SK-N-SH (cell line): Measurements from ENCODE around the gene NCLN. TPM values are rescaled to one million over a fixed set of nuclear protein-coding genes. Genes with fewer than 3 reads are reported as not detected.

Source experiments
- CTCF ChIA-PET: fragments of 300-600, 350-600 bp; formaldehyde crosslinking; extraction: SDS; loops from one replicate; lab custom pipeline; 2021; lab: Yijun Ruan, JAX
- POLR2A ChIA-PET: fragments of 350-600 bp; sonication (Branson Sonifier 250); formaldehyde crosslinking; extraction: SDS; loops from one replicate; lab custom pipeline; 2020; ENCODE audit warnings: antibody characterized with exemption, inconsistent platforms; lab: Yijun Ruan, JAX
- DNase-seq: peaks from one replicate; pipeline ENCODE4 v3.0.0; 2012
- H2AFZ ChIP-seq: fragments of 200-600 bp; sonication (generic); 2 replicates; pipeline ENCODE4 v1.8.1; 2016; ENCODE audit warnings: antibody characterized with exemption, mild to moderate bottlenecking, low read depth
- H3F3A ChIP-seq: fragments of 200-600 bp; sonication (generic); replicated peaks from 2 replicates; pipeline ENCODE3; 2016; ENCODE audit warnings: antibody characterized with exemption, mild to moderate bottlenecking; ENCODE audit not compliant: insufficient read depth
- H3K27ac ChIP-seq, 2 experiments: fragments of 200-500 bp in 1 of 2; fragments of 200-600 bp in 1 of 2; sonication (Bioruptor generic) in 1 of 2; sonication (generic), shearing (Covaris generic) in 1 of 2; 2 replicates each; pipeline versions ENCODE4 v1.5.1 to v1.6.1; 2014 to 2016; ENCODE audit warnings: low read depth in 2 of 2, inconsistent platforms in 1 of 2, low read length in 1 of 2, mild to moderate bottlenecking in 1 of 2, mixed read lengths in 1 of 2
- H3K27me3 ChIP-seq: fragments of 200-600 bp; sonication (generic), shearing (Covaris generic); 2 replicates; pipeline ENCODE4 v1.6.1; 2016; ENCODE audit warnings: mixed run types; ENCODE audit not compliant: insufficient read depth
- H3K36me3 ChIP-seq, 2 experiments: fragments of 200-500 bp in 1 of 2; fragments of 200-600 bp in 1 of 2; sonication (Bioruptor generic) in 1 of 2; sonication (generic) in 1 of 2; replicated peaks in 1 of 2; 2 replicates each; pipeline versions ENCODE3 to v1.5.1; 2014 to 2016; ENCODE audit warnings: low read length in 1 of 2, mild to moderate bottlenecking in 1 of 2; ENCODE audit not compliant: insufficient read depth in 2 of 2, control insufficient read depth in 1 of 2
- H3K4me1 ChIP-seq, 2 experiments: fragments of 200-500 bp in 1 of 2; fragments of 200-600 bp in 1 of 2; sonication (Bioruptor generic) in 1 of 2; sonication (generic), shearing (Covaris generic) in 1 of 2; 2 replicates each; pipeline versions ENCODE4 v1.5.1 to v1.6.1; 2014 to 2016; ENCODE audit warnings: low read depth in 1 of 2, low read length in 1 of 2, mixed run types in 1 of 2; ENCODE audit not compliant: insufficient read depth in 2 of 2, control insufficient read depth in 1 of 2
- H3K4me2 ChIP-seq: fragments of 200-600 bp; sonication (generic), shearing (Covaris generic); 2 replicates; pipeline ENCODE4 v1.6.1; 2017; ENCODE audit warnings: mixed run types
- H3K4me3 ChIP-seq, 2 experiments: fragments of 200-500 bp in 1 of 2; fragments of 200-600 bp in 1 of 2; sonication (Bioruptor generic) in 1 of 2; sonication (generic), shearing (Covaris generic) in 1 of 2; 2 replicates each; pipeline versions ENCODE4 v1.5.1 to v1.8.1; 2014 to 2016; ENCODE audit warnings: low read depth in 2 of 2, inconsistent platforms in 1 of 2, low read length in 1 of 2, mild to moderate bottlenecking in 1 of 2, mixed read lengths in 1 of 2, moderate library complexity in 1 of 2
- H3K79me2 ChIP-seq: fragments of 200-600 bp; sonication (generic); 2 replicates; pipeline ENCODE4 v1.8.1; 2017; ENCODE audit warnings: mild to moderate bottlenecking; ENCODE audit not compliant: insufficient read depth
- H3K9ac ChIP-seq: fragments of 200-600 bp; sonication (generic); 2 replicates; pipeline ENCODE4 v1.6.1; 2017; ENCODE audit warnings: mixed run types
- H3K9me2 ChIP-seq: fragments of 200-600 bp; sonication (generic); 2 replicates; pipeline ENCODE4 v1.6.1; 2017; ENCODE audit warnings: mixed run types
- H3K9me3 ChIP-seq: fragments of 200-600 bp; sonication (generic); 2 replicates; pipeline ENCODE4 v1.6.1; 2017; ENCODE audit warnings: mixed run types, mild to moderate bottlenecking, moderate library complexity
- H4K20me1 ChIP-seq: fragments of 200-600 bp; sonication (generic); 2 replicates; pipeline ENCODE4 v1.6.1; 2017; ENCODE audit warnings: mild to moderate bottlenecking, mixed run types; ENCODE audit not compliant: insufficient read depth
- EP300 ChIP-seq, 2 experiments: IDR thresholded peaks; 2 replicates each; pipeline versions ENCODE4 v1.4.0 to v1.6.1; 2012; ENCODE audit warnings: borderline replicate concordance in 1 of 2, low read depth in 1 of 2, low read length in 1 of 2
- GABPA ChIP-seq: IDR thresholded peaks from 2 replicates; pipeline ENCODE4 v1.4.0; 2012; ENCODE audit warnings: low read depth, mild to moderate bottlenecking
- GATA2 ChIP-seq: sonication (generic); formaldehyde crosslinking; IDR thresholded peaks from 2 replicates; pipeline ENCODE4 v1.5.0; 2020; ENCODE audit warnings: mild to moderate bottlenecking, missing genetic modification reagents
- JUND ChIP-seq: IDR thresholded peaks from 2 replicates; pipeline ENCODE4 v1.4.0; 2012
- MXI1 ChIP-seq: IDR thresholded peaks from 2 replicates; pipeline ENCODE4 v1.6.1; 2012; ENCODE audit warnings: mild to moderate bottlenecking, low read depth, low read length, improper control_type of control experiment
- NFIC ChIP-seq: IDR thresholded peaks from 2 replicates; pipeline ENCODE4 v1.4.0; 2012; ENCODE audit warnings: borderline replicate concordance
- POLR2AphosphoS5 ChIP-seq: IDR thresholded peaks from 2 replicates; pipeline ENCODE4 v1.6.1; 2012; ENCODE audit warnings: low read depth, low read length
- RCOR1 ChIP-seq: fragments of 150-350 bp; IDR thresholded peaks from 2 replicates; pipeline ENCODE4 v1.6.1; 2017; ENCODE audit warnings: antibody characterized with exemption, low read length
- RFX5 ChIP-seq: IDR thresholded peaks from 2 replicates; pipeline ENCODE4 v1.6.1; 2012; ENCODE audit warnings: mild to moderate bottlenecking, improper control_type of control experiment, low read length
- RXRA ChIP-seq: IDR thresholded peaks from 2 replicates; pipeline ENCODE4 v1.4.0; 2012; ENCODE audit warnings: low read depth, mild to moderate bottlenecking, borderline replicate concordance
- SIN3A ChIP-seq: IDR thresholded peaks from 2 replicates; pipeline ENCODE4 v1.6.1; 2012; ENCODE audit warnings: low read depth, mild to moderate bottlenecking, low read length, moderate library complexity, borderline replicate concordance
- TAF1 ChIP-seq: IDR thresholded peaks from 2 replicates; pipeline ENCODE4 v1.6.1; 2012; ENCODE audit warnings: low read depth, mild to moderate bottlenecking, low read length, moderate library complexity, borderline replicate concordance
- TEAD4 ChIP-seq: IDR thresholded peaks from 2 replicates; pipeline ENCODE4 v1.4.0; 2012; ENCODE audit warnings: mild to moderate bottlenecking, borderline replicate concordance; ENCODE audit not compliant: insufficient read depth
- WGBS: methylation state at CpG from one replicate; pipeline ENCODE4 v1.1.6; 2017; ENCODE audit warnings: low lambda C conversion rate; 5-methylcytosine and 5-hydroxymethylcytosine counted together
- polyA plus RNA-seq, 3 experiments: library from polyadenylated mRNA; depleted of rRNA; stranded (reverse); fragments of >200 nt; gene quantifications; 2 replicates each; pipeline ENCODE4 v1.2.3, GENCODE V29; 2012
- TF ChIP-seq, protein P1 (sequence below): IDR thresholded peaks from 2 replicates; pipeline ENCODE4 v1.6.1; 2012; ENCODE audit warnings: mild to moderate bottlenecking, low read depth, low read length, moderate library complexity
- TF ChIP-seq, protein P2 (sequence below): fragments of 150-350 bp; IDR thresholded peaks from 2 replicates; pipeline ENCODE4 v1.6.1; 2017; ENCODE audit warnings: antibody characterized with exemption, low read length, low read depth, borderline replicate concordance
- TF ChIP-seq, protein P3 (sequence below): fragments of 150-350 bp; IDR thresholded peaks from 2 replicates; pipeline ENCODE4 v1.6.1; 2016; ENCODE audit warnings: mild to moderate bottlenecking, low read depth, low read length
- TF ChIP-seq, protein P4 (sequence below): fragments of 200-600 bp; sonication (generic); IDR thresholded peaks from 2 replicates; pipeline ENCODE4 v1.6.1; 2017; ENCODE audit warnings: antibody characterized with exemption, mild to moderate bottlenecking, moderate library complexity

Gene NCLN
- polyA plus RNA-seq, 1 of the 3 experiments (the other 2 are of a cell fraction): 69.0 TPM

DNA sequence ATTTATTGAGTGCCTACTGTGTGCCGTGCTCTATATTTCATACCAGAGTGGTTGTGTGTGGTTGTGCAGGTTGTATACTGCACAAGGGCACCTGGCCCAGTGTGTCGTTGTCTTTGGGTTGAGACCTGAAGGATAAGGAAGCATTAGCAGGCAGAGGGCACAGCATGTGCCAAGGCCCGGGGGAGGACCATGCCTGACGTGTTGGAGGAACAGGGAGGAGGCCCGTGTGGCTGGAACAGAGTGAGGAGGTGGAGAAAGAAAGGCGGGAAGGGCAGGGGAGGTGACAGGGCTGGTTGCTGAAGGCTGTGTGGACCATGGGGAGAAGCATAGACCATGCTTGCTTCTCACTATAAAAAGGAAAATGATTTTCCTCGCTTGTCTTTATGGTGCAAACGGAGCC is 65.5 kb downstream of the NCLN start:
- no peak overlapping the region for H2AFZ ChIP-seq
- no peaks in the 10 kb centered on the region for H3K36me3 ChIP-seq
- H3K9me3 ChIP-seq: no peaks in the 10 kb centered on the region
- ChIA-PET POLR2A (no interaction called here), CTCF (interaction anchor here (1.1 to 2.0 kb wide), 4 partner anchors 12 to 26 kb away, joined by 3 to 5 read pairs (median 4); partner anchors contain the start of gene CELF5)
- no peaks in the 10 kb centered on the region for H3K4me1 ChIP-seq
- H3K27me3 ChIP-seq: peaks cover 6% of the 10 kb centered on the region; the same call in 1 of the 2 replicates
- no peak overlapping the region for H3K4me3 ChIP-seq
- H3K27ac ChIP-seq: no peak overlapping the region
- no peaks in the 10 kb centered on the region for H3K9me2 ChIP-seq
- H3K79me2 ChIP-seq: no peaks in the 10 kb centered on the region
- 69% methylated on average over 8 of the region's 8 CpGs for whole genome bisulfite sequencing
- no peaks in the 10 kb centered on the region for H3F3A ChIP-seq
- H4K20me1 ChIP-seq: no peaks in the 10 kb centered on the region
- no peak for TF ChIP-seq EP300 (IDR thresholded peaks at IDR 0.05; ENCODE audit: borderline replicate concordance in 1 of 2, low read depth in 1 of 2, low read length in 1 of 2)
- no peak for TF ChIP-seq NFIC
- TF ChIP-seq POLR2AphosphoS5: no peak
- no peak for TF ChIP-seq MXI1
- TF ChIP-seq GABPA: no peak
- TF ChIP-seq RCOR1: no peak
- no peak for TF ChIP-seq RXRA
- TF ChIP-seq GATA2 (CRISPR knock-in tag): no peak
- no peak for TF ChIP-seq JUND
- TF ChIP-seq, protein P1, sequence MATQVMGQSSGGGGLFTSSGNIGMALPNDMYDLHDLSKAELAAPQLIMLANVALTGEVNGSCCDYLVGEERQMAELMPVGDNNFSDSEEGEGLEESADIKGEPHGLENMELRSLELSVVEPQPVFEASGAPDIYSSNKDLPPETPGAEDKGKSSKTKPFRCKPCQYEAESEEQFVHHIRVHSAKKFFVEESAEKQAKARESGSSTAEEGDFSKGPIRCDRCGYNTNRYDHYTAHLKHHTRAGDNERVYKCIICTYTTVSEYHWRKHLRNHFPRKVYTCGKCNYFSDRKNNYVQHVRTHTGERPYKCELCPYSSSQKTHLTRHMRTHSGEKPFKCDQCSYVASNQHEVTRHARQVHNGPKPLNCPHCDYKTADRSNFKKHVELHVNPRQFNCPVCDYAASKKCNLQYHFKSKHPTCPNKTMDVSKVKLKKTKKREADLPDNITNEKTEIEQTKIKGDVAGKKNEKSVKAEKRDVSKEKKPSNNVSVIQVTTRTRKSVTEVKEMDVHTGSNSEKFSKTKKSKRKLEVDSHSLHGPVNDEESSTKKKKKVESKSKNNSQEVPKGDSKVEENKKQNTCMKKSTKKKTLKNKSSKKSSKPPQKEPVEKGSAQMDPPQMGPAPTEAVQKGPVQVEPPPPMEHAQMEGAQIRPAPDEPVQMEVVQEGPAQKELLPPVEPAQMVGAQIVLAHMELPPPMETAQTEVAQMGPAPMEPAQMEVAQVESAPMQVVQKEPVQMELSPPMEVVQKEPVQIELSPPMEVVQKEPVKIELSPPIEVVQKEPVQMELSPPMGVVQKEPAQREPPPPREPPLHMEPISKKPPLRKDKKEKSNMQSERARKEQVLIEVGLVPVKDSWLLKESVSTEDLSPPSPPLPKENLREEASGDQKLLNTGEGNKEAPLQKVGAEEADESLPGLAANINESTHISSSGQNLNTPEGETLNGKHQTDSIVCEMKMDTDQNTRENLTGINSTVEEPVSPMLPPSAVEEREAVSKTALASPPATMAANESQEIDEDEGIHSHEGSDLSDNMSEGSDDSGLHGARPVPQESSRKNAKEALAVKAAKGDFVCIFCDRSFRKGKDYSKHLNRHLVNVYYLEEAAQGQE: no peak
- no peak for TF ChIP-seq TAF1
- TF ChIP-seq, protein P2, sequence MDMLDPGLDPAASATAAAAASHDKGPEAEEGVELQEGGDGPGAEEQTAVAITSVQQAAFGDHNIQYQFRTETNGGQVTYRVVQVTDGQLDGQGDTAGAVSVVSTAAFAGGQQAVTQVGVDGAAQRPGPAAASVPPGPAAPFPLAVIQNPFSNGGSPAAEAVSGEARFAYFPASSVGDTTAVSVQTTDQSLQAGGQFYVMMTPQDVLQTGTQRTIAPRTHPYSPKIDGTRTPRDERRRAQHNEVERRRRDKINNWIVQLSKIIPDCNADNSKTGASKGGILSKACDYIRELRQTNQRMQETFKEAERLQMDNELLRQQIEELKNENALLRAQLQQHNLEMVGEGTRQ: no peak
- TF ChIP-seq, protein P3, sequence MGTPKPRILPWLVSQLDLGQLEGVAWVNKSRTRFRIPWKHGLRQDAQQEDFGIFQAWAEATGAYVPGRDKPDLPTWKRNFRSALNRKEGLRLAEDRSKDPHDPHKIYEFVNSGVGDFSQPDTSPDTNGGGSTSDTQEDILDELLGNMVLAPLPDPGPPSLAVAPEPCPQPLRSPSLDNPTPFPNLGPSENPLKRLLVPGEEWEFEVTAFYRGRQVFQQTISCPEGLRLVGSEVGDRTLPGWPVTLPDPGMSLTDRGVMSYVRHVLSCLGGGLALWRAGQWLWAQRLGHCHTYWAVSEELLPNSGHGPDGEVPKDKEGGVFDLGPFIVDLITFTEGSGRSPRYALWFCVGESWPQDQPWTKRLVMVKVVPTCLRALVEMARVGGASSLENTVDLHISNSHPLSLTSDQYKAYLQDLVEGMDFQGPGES: no peak
- no peak for TF ChIP-seq TEAD4
- TF ChIP-seq SIN3A: no peak
- TF ChIP-seq RFX5: no peak
- TF ChIP-seq, protein P4, sequence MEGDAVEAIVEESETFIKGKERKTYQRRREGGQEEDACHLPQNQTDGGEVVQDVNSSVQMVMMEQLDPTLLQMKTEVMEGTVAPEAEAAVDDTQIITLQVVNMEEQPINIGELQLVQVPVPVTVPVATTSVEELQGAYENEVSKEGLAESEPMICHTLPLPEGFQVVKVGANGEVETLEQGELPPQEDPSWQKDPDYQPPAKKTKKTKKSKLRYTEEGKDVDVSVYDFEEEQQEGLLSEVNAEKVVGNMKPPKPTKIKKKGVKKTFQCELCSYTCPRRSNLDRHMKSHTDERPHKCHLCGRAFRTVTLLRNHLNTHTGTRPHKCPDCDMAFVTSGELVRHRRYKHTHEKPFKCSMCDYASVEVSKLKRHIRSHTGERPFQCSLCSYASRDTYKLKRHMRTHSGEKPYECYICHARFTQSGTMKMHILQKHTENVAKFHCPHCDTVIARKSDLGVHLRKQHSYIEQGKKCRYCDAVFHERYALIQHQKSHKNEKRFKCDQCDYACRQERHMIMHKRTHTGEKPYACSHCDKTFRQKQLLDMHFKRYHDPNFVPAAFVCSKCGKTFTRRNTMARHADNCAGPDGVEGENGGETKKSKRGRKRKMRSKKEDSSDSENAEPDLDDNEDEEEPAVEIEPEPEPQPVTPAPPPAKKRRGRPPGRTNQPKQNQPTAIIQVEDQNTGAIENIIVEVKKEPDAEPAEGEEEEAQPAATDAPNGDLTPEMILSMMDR: no peak
- no peak overlapping the region for H3K9ac ChIP-seq
- no peak overlapping the region for H3K4me2 ChIP-seq
- no peak for DNase-seq
